HEK293T (cell line): ENCODE data around the gene OSBPL2.

Source experiments
- BHLHE40 ChIP-seq: fragments of 450-650 bp; IDR thresholded peaks from 2 replicates; pipeline ENCODE4 v1.6.1; 2016; ENCODE audit warnings: mild to moderate bottlenecking, moderate library complexity, borderline replicate concordance
- CTBP1 ChIP-seq: fragments of 450-650 bp; IDR thresholded peaks from 2 replicates; pipeline ENCODE4 v1.6.1; 2016; ENCODE audit warnings: borderline replicate concordance
- ELF4 ChIP-seq: fragments of 450-650 bp; IDR thresholded peaks from 2 replicates; pipeline ENCODE4 v1.6.1; 2017; ENCODE audit warnings: antibody characterized with exemption
- FOXK2 ChIP-seq: fragments of 450-650 bp; IDR thresholded peaks from 2 replicates; pipeline ENCODE4 v1.6.1; 2016; ENCODE audit warnings: mild to moderate bottlenecking
- FOXM1 ChIP-seq: fragments of 450-650 bp; IDR thresholded peaks from 2 replicates; pipeline ENCODE4 v1.6.1; 2017; ENCODE audit warnings: mild to moderate bottlenecking, borderline replicate concordance
- HDGF ChIP-seq: fragments of 450-650 bp; IDR thresholded peaks from 2 replicates; pipeline ENCODE4 v1.6.1; 2017; ENCODE audit warnings: antibody characterized with exemption, borderline replicate concordance
- L3MBTL2 ChIP-seq: fragments of 450-650 bp; conservative IDR thresholded peaks from 2 replicates; pipeline ENCODE4 v1.6.1; 2016; ENCODE audit warnings: mild to moderate bottlenecking
- SP1 ChIP-seq: fragments of 450-650 bp; IDR thresholded peaks from 2 replicates; pipeline ENCODE4 v1.6.1; 2017
- SUZ12 ChIP-seq: fragments of 450-650 bp; IDR thresholded peaks from 2 replicates; pipeline ENCODE4 v1.6.1; 2016; ENCODE audit warnings: mild to moderate bottlenecking
- TARDBP ChIP-seq: fragments of 450-650 bp; IDR thresholded peaks from 2 replicates; pipeline ENCODE4 v1.6.1; 2016
- ZNF384 ChIP-seq: fragments of 450-650 bp; IDR thresholded peaks from 2 replicates; pipeline ENCODE4 v1.6.1; 2016

GRCh38 chr20:62246431-62246830, 8.1 kb downstream of the OSBPL2 start:
- no peak for TF ChIP-seq SP1
- TF ChIP-seq TARDBP, result no peak
- TF ChIP-seq BHLHE40, result no peak
- TF ChIP-seq ELF4, result no peak
- no peak for TF ChIP-seq HDGF
- no peak for TF ChIP-seq SUZ12
- TF ChIP-seq ZNF384, result no peak
- no peak for TF ChIP-seq CTBP1
- TF ChIP-seq FOXK2, result no peak
- TF ChIP-seq FOXM1, result no peak
- no peak for TF ChIP-seq L3MBTL2
